ENCODE data around the gene SMCO4.
"Not testable (repeated sequence)": the region's sequence is repeated elsewhere in the genome, so short reads cannot be mapped to it uniquely, and the experiment has no call there.

SMCO4 gene

GRCh38 chr11:93587858-93588581 is 44.8 kb upstream of the SMCO4 start:
- no peak overlapping the region for H3K4me3 ChIP-seq (ENCODE audit: low read length, poor library complexity, severe bottlenecking)
- H3K4me1 ChIP-seq (ENCODE audit: insufficient read depth, low read length, poor library complexity, severe bottlenecking): peaks cover 3% of the 10 kb centered on the region
- no peaks in the 10 kb centered on the region for H3K79me2 ChIP-seq (ENCODE audit: insufficient read depth, low read length)
- no peaks in the 10 kb centered on the region for H3F3A ChIP-seq (ENCODE audit: low read depth)
- H3K9ac ChIP-seq (ENCODE audit: low read depth, low read length, poor library complexity, severe bottlenecking): no peak overlapping the region
- no peak overlapping the region for H3K4me2 ChIP-seq (ENCODE audit: low read depth, low read length, poor library complexity, severe bottlenecking)
- H4K20me1 ChIP-seq (ENCODE audit: insufficient read depth, low read length, poor library complexity, severe bottlenecking): no peaks in the 10 kb centered on the region
- no peak overlapping the region for H2AFZ ChIP-seq (ENCODE audit: low read length)
- no peaks in the 10 kb centered on the region for H3K27me3 ChIP-seq (ENCODE audit: insufficient read depth, low read length, poor library complexity, severe bottlenecking)
- H3K9me3 ChIP-seq (ENCODE audit: insufficient read depth, low read depth, low read length): no peaks in the 10 kb centered on the region
- no peaks in the 10 kb centered on the region for H3K9me2 ChIP-seq (replicated peaks; ENCODE audit: low read depth, low read length)
- no peak for TF ChIP-seq EZH2phosphoT487 (IDR thresholded peaks at IDR 0.05; ENCODE audit: borderline replicate concordance)
- TF ChIP-seq CTCF (conservative IDR thresholded peaks at IDR 0.05; ENCODE audit: low read length): no peak
- no peaks in the 10 kb centered on the region for H3K36me3 ChIP-seq (ENCODE audit: insufficient read depth, low read length)

DNA sequence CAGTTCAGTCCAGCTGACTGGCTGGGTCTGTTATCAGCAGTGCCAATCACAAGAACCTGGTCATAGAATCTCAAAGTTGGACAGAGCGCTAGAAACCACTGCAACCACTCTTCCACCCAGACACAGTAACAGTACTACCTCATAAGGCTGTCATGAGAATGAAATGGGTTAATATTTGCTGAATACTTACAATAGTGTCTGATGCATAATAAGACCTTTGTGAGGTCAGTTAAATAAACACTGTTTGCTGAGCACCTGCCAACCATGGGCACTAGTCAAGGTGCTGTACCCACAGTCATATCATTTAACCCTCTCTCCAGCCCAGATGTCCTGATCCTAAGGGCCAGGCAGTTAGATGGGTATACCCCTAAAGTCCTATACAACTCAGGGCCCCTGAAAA is 44.2 kb upstream of the SMCO4 start:
- H3K36me3 ChIP-seq (ENCODE audit: insufficient read depth, low read length); H2AFZ ChIP-seq (ENCODE audit: low read length); H3K4me3 ChIP-seq (ENCODE audit: low read length, poor library complexity, severe bottlenecking); H3K4me2 ChIP-seq (ENCODE audit: low read depth, low read length, poor library complexity, severe bottlenecking); H3K9me2 ChIP-seq (replicated peaks; ENCODE audit: low read depth, low read length); H3F3A ChIP-seq (ENCODE audit: low read depth); H4K20me1 ChIP-seq (ENCODE audit: insufficient read depth, low read length, poor library complexity, severe bottlenecking); H3K9me3 ChIP-seq (ENCODE audit: insufficient read depth, low read depth, low read length); H3K27me3 ChIP-seq (ENCODE audit: insufficient read depth, low read length, poor library complexity, severe bottlenecking); H3K4me1 ChIP-seq (ENCODE audit: insufficient read depth, low read length, poor library complexity, severe bottlenecking); H3K9ac ChIP-seq (ENCODE audit: low read depth, low read length, poor library complexity, severe bottlenecking); H3K79me2 ChIP-seq (ENCODE audit: insufficient read depth, low read length): not testable (repeated sequence)

DNA sequence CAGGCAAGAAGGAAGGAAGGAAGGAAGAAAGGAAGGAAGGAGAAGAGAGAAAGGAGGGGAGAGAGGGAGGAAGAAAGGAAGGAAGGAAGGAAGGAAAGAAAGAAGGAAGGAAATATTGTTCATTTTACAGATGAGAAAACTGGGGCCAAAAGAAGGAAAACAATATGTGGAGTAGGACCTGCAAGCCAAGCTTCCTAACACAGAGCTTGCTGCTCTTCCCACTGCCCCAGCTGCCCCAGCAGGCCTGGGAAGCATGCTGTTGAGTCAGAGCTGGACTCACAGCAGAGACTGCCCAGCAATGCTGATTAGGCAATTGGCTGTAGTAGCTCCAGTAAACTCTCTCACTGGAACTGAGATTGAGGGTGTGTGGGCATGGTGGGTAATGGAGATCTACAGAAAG is 42.6 kb upstream of the SMCO4 start:
- Histone ChIP-seq H3K9ac (ENCODE audit: low read depth, low read length, poor library complexity, severe bottlenecking) (no peak overlapping the region), H2AFZ (ENCODE audit: low read length) (no peak overlapping the region), H3K4me2 (ENCODE audit: low read depth, low read length, poor library complexity, severe bottlenecking) (no peak overlapping the region), H4K20me1 (ENCODE audit: insufficient read depth, low read length, poor library complexity, severe bottlenecking) (no peaks in the 10 kb centered on the region), H3K36me3 (ENCODE audit: insufficient read depth, low read length) (no peaks in the 10 kb centered on the region), H3K9me3 (ENCODE audit: insufficient read depth, low read depth, low read length) (no peaks in the 10 kb centered on the region), H3K79me2 (ENCODE audit: insufficient read depth, low read length) (no peaks in the 10 kb centered on the region), H3K4me1 (ENCODE audit: insufficient read depth, low read length, poor library complexity, severe bottlenecking) (no peaks in the 10 kb centered on the region), H3K9me2 (replicated peaks; ENCODE audit: low read depth, low read length) (no peaks in the 10 kb centered on the region), H3K27me3 (ENCODE audit: insufficient read depth, low read length, poor library complexity, severe bottlenecking) (no peaks in the 10 kb centered on the region), H3K4me3 (ENCODE audit: low read length, poor library complexity, severe bottlenecking) (no peak overlapping the region), H3F3A (ENCODE audit: low read depth) (no peaks in the 10 kb centered on the region)
- TF ChIP-seq CTCF (conservative IDR thresholded peaks at IDR 0.05; ENCODE audit: low read length): no peak
- TF ChIP-seq EZH2phosphoT487 (IDR thresholded peaks at IDR 0.05; ENCODE audit: borderline replicate concordance): no peak

- TF ChIP-seq CTCF (conservative IDR thresholded peaks at IDR 0.05; ENCODE audit: low read length): no peak
- no peak for TF ChIP-seq EZH2phosphoT487 (IDR thresholded peaks at IDR 0.05; ENCODE audit: borderline replicate concordance)
- no peaks in the 10 kb centered on the region for H3F3A ChIP-seq (ENCODE audit: low read depth)
- no peak overlapping the region for H2AFZ ChIP-seq (ENCODE audit: low read length)
- H3K4me2 ChIP-seq (ENCODE audit: low read depth, low read length, poor library complexity, severe bottlenecking): no peak overlapping the region
- no peaks in the 10 kb centered on the region for H3K4me1 ChIP-seq (ENCODE audit: insufficient read depth, low read length, poor library complexity, severe bottlenecking)
- H3K9me3 ChIP-seq (ENCODE audit: insufficient read depth, low read depth, low read length): no peaks in the 10 kb centered on the region
- no peaks in the 10 kb centered on the region for H3K9me2 ChIP-seq (replicated peaks; ENCODE audit: low read depth, low read length)
- no peak overlapping the region for H3K9ac ChIP-seq (ENCODE audit: low read depth, low read length, poor library complexity, severe bottlenecking)
- H3K27me3 ChIP-seq (ENCODE audit: insufficient read depth, low read length, poor library complexity, severe bottlenecking): no peaks in the 10 kb centered on the region
- no peak overlapping the region for H3K4me3 ChIP-seq (ENCODE audit: low read length, poor library complexity, severe bottlenecking)
- no peaks in the 10 kb centered on the region for H4K20me1 ChIP-seq (ENCODE audit: insufficient read depth, low read length, poor library complexity, severe bottlenecking)
- H3K79me2 ChIP-seq (ENCODE audit: insufficient read depth, low read length): no peaks in the 10 kb centered on the region
- H3K36me3 ChIP-seq (ENCODE audit: insufficient read depth, low read length): no peaks in the 10 kb centered on the region
Observed at GRCh38 chr11:93583490-93583889, 40.3 kb upstream of the SMCO4 start.

All from Loucy (cell line).